ENCODE data around the gene CCDC97.

Gene CCDC97

DNA sequence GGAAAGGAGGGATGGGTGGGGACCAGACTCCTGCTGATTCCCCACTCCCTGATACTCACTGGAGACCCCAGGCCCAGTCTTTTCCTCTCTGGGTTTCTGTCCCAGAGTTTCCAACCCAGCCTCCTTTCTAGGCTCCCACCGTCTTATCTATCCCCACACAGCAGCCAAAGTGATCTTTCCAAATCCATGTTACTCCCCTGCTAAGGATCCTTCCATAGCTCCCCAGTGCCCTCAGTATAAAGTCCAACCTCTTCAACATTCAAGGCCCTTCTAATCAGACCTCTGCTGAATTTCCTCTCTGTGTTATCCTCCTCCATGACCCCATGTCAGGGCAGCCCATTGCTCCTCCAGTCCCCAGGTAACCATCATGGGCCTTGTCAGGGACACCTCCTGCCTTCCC is 45.1 kb downstream of the CCDC97 start:
- peaks cover 6% of the 10 kb centered on the region; the same call in 1 of the 2 replicates for H3F3A ChIP-seq (ENCODE audit: insufficient read depth, low read length)
- no peaks in the 10 kb centered on the region for H4K20me1 ChIP-seq (ENCODE audit: insufficient read depth, low read length)
- peaks cover 5% of the 10 kb centered on the region; the same call in 1 of the 2 replicates for H3K4me1 ChIP-seq (ENCODE audit: low read length)

DNA sequence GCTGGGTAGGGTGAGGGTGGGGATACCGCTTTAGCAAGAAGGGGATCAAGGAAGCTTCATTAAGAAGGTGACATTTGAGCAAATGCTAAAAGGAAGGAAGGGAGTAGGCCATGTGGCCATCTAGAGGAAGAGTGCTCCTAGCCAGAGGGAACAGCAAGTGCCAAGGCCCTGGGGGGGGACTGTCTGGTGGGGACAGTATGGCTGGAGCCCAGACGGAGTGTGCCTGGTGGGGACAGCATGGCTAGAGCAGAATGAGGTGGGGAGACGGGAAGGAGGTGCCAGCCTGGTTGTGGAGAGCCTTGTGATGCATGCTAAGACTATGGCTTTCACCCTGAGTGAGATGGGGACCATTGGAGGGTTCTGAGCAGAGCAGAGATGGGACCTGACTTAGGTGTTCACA is 45.8 kb downstream of the CCDC97 start:
- H3K27me3 ChIP-seq (replicated peaks; ENCODE audit: insufficient read depth, low read length) = no peaks in the 10 kb centered on the region

More for the DNA sequence above, 45.1 kb downstream of the CCDC97 start:
- DNase-seq = no peak
- no peaks in the 10 kb centered on the region for H3K36me3 ChIP-seq (replicated peaks; ENCODE audit: insufficient read depth, low read length)
- H3K27me3 ChIP-seq (replicated peaks; ENCODE audit: insufficient read depth, low read length) = no peaks in the 10 kb centered on the region
- H3K9ac ChIP-seq (ENCODE audit: low read length) = no peak overlapping the region
- no peak overlapping the region for H3K4me2 ChIP-seq (ENCODE audit: low read depth, low read length)
- H3K27ac ChIP-seq (ENCODE audit: low read length) = no peak overlapping the region
- no peaks in the 10 kb centered on the region for H3K9me2 ChIP-seq (replicated peaks; ENCODE audit: insufficient read depth, low read length)
- no peak overlapping the region for H3K4me3 ChIP-seq (ENCODE audit: low read length)
- TF ChIP-seq, protein P1, sequence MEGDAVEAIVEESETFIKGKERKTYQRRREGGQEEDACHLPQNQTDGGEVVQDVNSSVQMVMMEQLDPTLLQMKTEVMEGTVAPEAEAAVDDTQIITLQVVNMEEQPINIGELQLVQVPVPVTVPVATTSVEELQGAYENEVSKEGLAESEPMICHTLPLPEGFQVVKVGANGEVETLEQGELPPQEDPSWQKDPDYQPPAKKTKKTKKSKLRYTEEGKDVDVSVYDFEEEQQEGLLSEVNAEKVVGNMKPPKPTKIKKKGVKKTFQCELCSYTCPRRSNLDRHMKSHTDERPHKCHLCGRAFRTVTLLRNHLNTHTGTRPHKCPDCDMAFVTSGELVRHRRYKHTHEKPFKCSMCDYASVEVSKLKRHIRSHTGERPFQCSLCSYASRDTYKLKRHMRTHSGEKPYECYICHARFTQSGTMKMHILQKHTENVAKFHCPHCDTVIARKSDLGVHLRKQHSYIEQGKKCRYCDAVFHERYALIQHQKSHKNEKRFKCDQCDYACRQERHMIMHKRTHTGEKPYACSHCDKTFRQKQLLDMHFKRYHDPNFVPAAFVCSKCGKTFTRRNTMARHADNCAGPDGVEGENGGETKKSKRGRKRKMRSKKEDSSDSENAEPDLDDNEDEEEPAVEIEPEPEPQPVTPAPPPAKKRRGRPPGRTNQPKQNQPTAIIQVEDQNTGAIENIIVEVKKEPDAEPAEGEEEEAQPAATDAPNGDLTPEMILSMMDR (IDR thresholded peaks at IDR 0.05; ENCODE audit: low read length) = no peak
- TF ChIP-seq EZH2phosphoT487 (IDR thresholded peaks at IDR 0.05; ENCODE audit: low read length) (no peak), EZH2 (optimal IDR thresholded peaks at IDR 0.05; ENCODE audit: low read depth, low read length) (no peak)
- no peak overlapping the region for H2AFZ ChIP-seq (ENCODE audit: low read length)
- peaks cover 3% of the 10 kb centered on the region; the same call in 1 of the 2 replicates for H3K79me2 ChIP-seq (ENCODE audit: low read length)
- H3K9me3 ChIP-seq (replicated peaks; ENCODE audit: insufficient read depth, low read length) = no peaks in the 10 kb centered on the region

DNA sequence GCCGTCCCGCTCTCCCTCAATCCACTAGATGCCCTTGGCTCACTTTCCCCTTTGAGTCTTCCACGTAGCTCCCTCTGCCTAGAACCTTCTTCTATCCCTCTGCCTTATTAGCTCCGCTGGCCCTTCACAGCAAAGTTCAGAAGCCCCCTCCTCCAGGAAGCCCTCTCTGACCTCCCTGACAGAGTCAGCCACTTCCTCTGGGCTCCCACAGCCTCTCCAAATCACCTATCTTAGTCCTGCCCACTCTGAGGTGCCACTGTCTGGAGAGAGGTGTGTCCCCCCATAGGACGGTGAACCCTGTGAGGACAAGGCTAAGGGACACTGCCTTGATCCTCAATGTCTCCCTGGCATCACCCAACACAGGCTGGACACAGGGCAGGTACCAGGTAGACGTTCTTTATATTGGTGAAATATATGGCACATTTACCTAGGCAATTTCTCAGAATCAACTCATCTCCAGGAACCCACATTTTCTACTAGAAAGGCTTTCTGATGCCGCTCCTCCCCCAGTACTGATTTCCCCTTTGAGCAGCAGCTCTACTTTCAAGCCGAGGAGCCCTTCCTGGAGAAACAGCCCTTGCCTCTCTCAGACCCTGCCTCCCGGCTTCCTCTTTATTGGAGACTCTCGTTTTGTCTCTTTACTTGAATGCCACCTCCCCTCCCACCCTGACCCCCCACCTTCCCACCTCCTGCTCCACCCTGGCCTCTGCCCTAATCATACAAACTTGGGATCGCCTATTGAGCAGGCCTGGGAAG is 47.2 kb downstream of the CCDC97 start:
- H3K27ac ChIP-seq (ENCODE audit: low read length) = no peak overlapping the region
- H3K36me3 ChIP-seq (replicated peaks; ENCODE audit: insufficient read depth, low read length) = no peaks in the 10 kb centered on the region
- H3K4me1 ChIP-seq (ENCODE audit: low read length) = no peaks in the 10 kb centered on the region
- H3K9me3 ChIP-seq (replicated peaks; ENCODE audit: insufficient read depth, low read length) = no peaks in the 10 kb centered on the region
- H3K27me3 ChIP-seq (replicated peaks; ENCODE audit: insufficient read depth, low read length) = no peaks in the 10 kb centered on the region
- H3K9ac ChIP-seq (ENCODE audit: low read length) = no peak overlapping the region
- TF ChIP-seq EZH2 (optimal IDR thresholded peaks at IDR 0.05; ENCODE audit: low read depth, low read length) (no peak), EZH2phosphoT487 (IDR thresholded peaks at IDR 0.05; ENCODE audit: low read length) (no peak)
- TF ChIP-seq, protein P1 (IDR thresholded peaks at IDR 0.05; ENCODE audit: low read length) = no peak
- no peaks in the 10 kb centered on the region for H4K20me1 ChIP-seq (ENCODE audit: insufficient read depth, low read length)
- H3F3A ChIP-seq (ENCODE audit: insufficient read depth, low read length) = peaks cover 6% of the 10 kb centered on the region; the same call in 1 of the 2 replicates
- no peak overlapping the region for H3K4me3 ChIP-seq (ENCODE audit: low read length)
- H2AFZ ChIP-seq (ENCODE audit: low read length) = no peak overlapping the region
- H3K79me2 ChIP-seq (ENCODE audit: low read length) = peaks cover 3% of the 10 kb centered on the region; the same call in 1 of the 2 replicates
- H3K4me2 ChIP-seq (ENCODE audit: low read depth, low read length) = no peak overlapping the region
- no peak for DNase-seq
- H3K9me2 ChIP-seq (replicated peaks; ENCODE audit: insufficient read depth, low read length) = no peaks in the 10 kb centered on the region

More for the DNA sequence above, 45.8 kb downstream of the CCDC97 start:
- no peak for DNase-seq
- no peak overlapping the region for H3K27ac ChIP-seq (ENCODE audit: low read length)
- no peak overlapping the region for H3K4me2 ChIP-seq (ENCODE audit: low read depth, low read length)
- H3K9ac ChIP-seq (ENCODE audit: low read length) = no peak overlapping the region
- H3K36me3 ChIP-seq (replicated peaks; ENCODE audit: insufficient read depth, low read length) = no peaks in the 10 kb centered on the region
- no peaks in the 10 kb centered on the region for H4K20me1 ChIP-seq (ENCODE audit: insufficient read depth, low read length)
- no peak overlapping the region for H2AFZ ChIP-seq (ENCODE audit: low read length)
- peaks cover 6% of the 10 kb centered on the region; the same call in 1 of the 2 replicates for H3F3A ChIP-seq (ENCODE audit: insufficient read depth, low read length)
- no peaks in the 10 kb centered on the region for H3K9me2 ChIP-seq (replicated peaks; ENCODE audit: insufficient read depth, low read length)
- peaks cover 4% of the 10 kb centered on the region; the same call in 1 of the 2 replicates for H3K4me1 ChIP-seq (ENCODE audit: low read length)
- peaks cover 3% of the 10 kb centered on the region; the same call in 1 of the 2 replicates for H3K79me2 ChIP-seq (ENCODE audit: low read length)
- no peak overlapping the region for H3K4me3 ChIP-seq (ENCODE audit: low read length)
- H3K9me3 ChIP-seq (replicated peaks; ENCODE audit: insufficient read depth, low read length) = no peaks in the 10 kb centered on the region
- TF ChIP-seq, protein P1 (IDR thresholded peaks at IDR 0.05; ENCODE audit: low read length) = no peak
- TF ChIP-seq EZH2 (optimal IDR thresholded peaks at IDR 0.05; ENCODE audit: low read depth, low read length) (no peak), EZH2phosphoT487 (IDR thresholded peaks at IDR 0.05; ENCODE audit: low read length) (no peak)
